DOHH2 (cell line): Measurements from ENCODE around the gene PDLIM1.

Experiments used
- EZH2phosphoT487 ChIP-seq: fragments of 200-600 bp; sonication (generic); IDR thresholded peaks from 2 replicates; pipeline ENCODE4 v1.6.1; 2017; ENCODE audit warnings: borderline replicate concordance, mild to moderate bottlenecking, antibody characterized with exemption, low read length, moderate library complexity, mixed read lengths
- TF ChIP-seq, protein P1 (sequence below): fragments of 200-600 bp; sonication (generic); IDR thresholded peaks from one replicate; pipeline ENCODE4 v1.5.1; 2014; ENCODE audit warnings: antibody characterized with exemption, mild to moderate bottlenecking, low read depth, low read length; ENCODE audit not compliant: poor library complexity, severe bottlenecking

DNA sequence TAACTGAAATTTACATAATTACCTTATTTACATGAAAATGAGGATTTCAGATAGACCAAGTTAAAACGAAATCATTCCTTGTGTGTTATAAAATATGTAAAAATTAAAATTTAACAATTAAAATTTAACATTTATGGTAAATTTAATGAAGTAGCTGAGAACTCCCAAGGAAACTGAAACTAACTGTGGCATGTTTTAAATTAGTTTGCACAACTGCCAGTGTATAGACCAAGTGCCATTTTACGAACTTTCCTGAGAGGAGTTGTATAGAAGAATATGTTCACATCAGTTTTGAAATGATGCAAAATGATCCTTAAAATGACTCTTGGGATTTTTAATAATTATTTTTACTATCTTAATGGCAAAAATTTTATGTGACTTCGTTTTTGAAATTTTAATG is 23.6 kb downstream of the PDLIM1 start:
- TF ChIP-seq, protein P1, sequence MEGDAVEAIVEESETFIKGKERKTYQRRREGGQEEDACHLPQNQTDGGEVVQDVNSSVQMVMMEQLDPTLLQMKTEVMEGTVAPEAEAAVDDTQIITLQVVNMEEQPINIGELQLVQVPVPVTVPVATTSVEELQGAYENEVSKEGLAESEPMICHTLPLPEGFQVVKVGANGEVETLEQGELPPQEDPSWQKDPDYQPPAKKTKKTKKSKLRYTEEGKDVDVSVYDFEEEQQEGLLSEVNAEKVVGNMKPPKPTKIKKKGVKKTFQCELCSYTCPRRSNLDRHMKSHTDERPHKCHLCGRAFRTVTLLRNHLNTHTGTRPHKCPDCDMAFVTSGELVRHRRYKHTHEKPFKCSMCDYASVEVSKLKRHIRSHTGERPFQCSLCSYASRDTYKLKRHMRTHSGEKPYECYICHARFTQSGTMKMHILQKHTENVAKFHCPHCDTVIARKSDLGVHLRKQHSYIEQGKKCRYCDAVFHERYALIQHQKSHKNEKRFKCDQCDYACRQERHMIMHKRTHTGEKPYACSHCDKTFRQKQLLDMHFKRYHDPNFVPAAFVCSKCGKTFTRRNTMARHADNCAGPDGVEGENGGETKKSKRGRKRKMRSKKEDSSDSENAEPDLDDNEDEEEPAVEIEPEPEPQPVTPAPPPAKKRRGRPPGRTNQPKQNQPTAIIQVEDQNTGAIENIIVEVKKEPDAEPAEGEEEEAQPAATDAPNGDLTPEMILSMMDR, result no peak
- no peak for TF ChIP-seq EZH2phosphoT487
